Tibial artery (tissue), 4 donors: Measurements from ENCODE around the gene BPTF.
A peak's percentile ranks its signal among the peaks of the same experiment; 100 is the strongest.

Source experiments
- DNase-seq, 2 donors: peaks; one replicate each; pipeline ENCODE4 v3.0.0-alpha.2; 2019
- H3K27ac ChIP-seq, 2 donors: fragments of 200-600 bp; sonication (generic) in 1 of 2; 1 replicate in 1 of 2; 2 replicates in 1 of 2; pipeline ENCODE4 v1.5.1; 2018 to 2019; ENCODE audit warnings: mild to moderate bottlenecking in 1 of 2
- H3K27me3 ChIP-seq, 2 donors: fragments of 200-600 bp; sonication (generic) in 1 of 2; one replicate each; pipeline versions ENCODE4 v1.5.1 to v1.6.0; 2016 to 2019
- H3K36me3 ChIP-seq, 3 donors: fragments of 200-600 bp; sonication (generic) in 2 of 3; one replicate each; pipeline ENCODE4 v1.5.1; 2016 to 2019; ENCODE audit warnings: mild to moderate bottlenecking in 2 of 3
- H3K4me1 ChIP-seq, 4 donors: fragments of 200-600 bp; sonication (generic) in 2 of 4; 1 replicate in 3 of 4; 2 replicates in 1 of 4; pipeline ENCODE4 v1.5.1; 2016 to 2019
- H3K4me3 ChIP-seq, 2 donors: fragments of 200-600 bp; sonication (generic) in 1 of 2; 1 replicate in 1 of 2; 2 replicates in 1 of 2; pipeline ENCODE4 v1.5.1; 2018 to 2019; ENCODE audit warnings: mild to moderate bottlenecking in 2 of 2
- H3K9me3 ChIP-seq, 3 donors: fragments of 200-600 bp; sonication (generic) in 1 of 3; one replicate each; pipeline ENCODE4 v1.5.1; 2016 to 2019
- CTCF ChIP-seq, 2 experiments: fragments of 200-600 bp in 1 of 2; fragments of 450-650 bp in 1 of 2; IDR thresholded peaks; one replicate each; pipeline ENCODE4 v1.5.1; 2017 to 2019; ENCODE audit warnings: antibody characterized with exemption in 2 of 2, mild to moderate bottlenecking in 1 of 2, moderate library complexity in 1 of 2
- intact Hi-C: fragments of 100-400 bp; cut with DNase I; formaldehyde crosslinking; loops from one replicate; pipeline ENCODE4 v1.15.0; 2023; ENCODE audit warnings: low total_unique reads

BPTF gene

GRCh38 chr17:67982034-67982640, 156.8 kb downstream of the BPTF start:
- no peak for TF ChIP-seq CTCF (IDR thresholded peaks at IDR 0.05)
- no peaks in the 10 kb centered on the region for H3K27me3 ChIP-seq
- peaks cover 0 to 14% (median 0%) of the 10 kb centered on the region in 4 donors for H3K4me1 ChIP-seq
- H3K27ac ChIP-seq, result no peak overlapping the region
- peaks cover 0 to 19% (median 5%) of the 10 kb centered on the region in 3 donors for H3K36me3 ChIP-seq
- no peak overlapping the region for H3K4me3 ChIP-seq
- intact Hi-C loops, result no loop called here
- no peak for DNase-seq
- no peaks in the 10 kb centered on the region for H3K9me3 ChIP-seq

- no peak overlapping the region for H3K27ac ChIP-seq
- H3K4me1 ChIP-seq, result peaks cover 0 to 14% (median 0%) of the 10 kb centered on the region in 4 donors
- no peak for DNase-seq
- no peak overlapping the region for H3K4me3 ChIP-seq
- TF ChIP-seq CTCF (IDR thresholded peaks at IDR 0.05), result no peak
- H3K36me3 ChIP-seq, result peaks cover 0 to 17% (median 5%) of the 10 kb centered on the region in 3 donors
- no peaks in the 10 kb centered on the region for H3K9me3 ChIP-seq
- intact Hi-C loops, result no loop called here
- H3K27me3 ChIP-seq, result no peaks in the 10 kb centered on the region
Observed at GRCh38 chr17:67982686-67983382, 157.5 kb downstream of the BPTF start.

GRCh38 chr17:67983383-67983688, 158.0 kb downstream of the BPTF start:
- Histone ChIP-seq H3K27ac (no peak overlapping the region), H3K4me1 (peaks cover 0 to 11% (median 0%) of the 10 kb centered on the region in 4 donors), H3K36me3 (peaks cover 0 to 17% (median 5%) of the 10 kb centered on the region in 3 donors), H3K4me3 (no peak overlapping the region), H3K27me3 (no peaks in the 10 kb centered on the region), H3K9me3 (no peaks in the 10 kb centered on the region)
- TF ChIP-seq CTCF (IDR thresholded peaks at IDR 0.05), result no peak
- intact Hi-C loops, result no loop called here
- no peak for DNase-seq

- no peaks in the 10 kb centered on the region for H3K36me3 ChIP-seq
- TF ChIP-seq CTCF (IDR thresholded peaks at IDR 0.05), result no peak
- no peak overlapping the region for H3K27ac ChIP-seq
- H3K4me3 ChIP-seq, result no peak overlapping the region
- intact Hi-C loops, result no loop called here
- no peak for DNase-seq
- no peaks in the 10 kb centered on the region for H3K9me3 ChIP-seq
- peaks cover 0 to 24% (median 17%) of the 10 kb centered on the region in 4 donors for H3K4me1 ChIP-seq
- H3K27me3 ChIP-seq, result no peaks in the 10 kb centered on the region
Observed at GRCh38 chr17:67990909-67991308, 165.6 kb downstream of the BPTF start.

GRCh38 chr17:67992548-67993152, 167.3 kb downstream of the BPTF start:
- no peak for TF ChIP-seq CTCF (IDR thresholded peaks at IDR 0.05)
- DNase-seq, result no peak

More at GRCh38 chr17:67992548-67993152, 167.3 kb downstream of the BPTF start:
- H3K27ac ChIP-seq, result peak overlapping the region; percentile 86 to 92
- intact Hi-C loops, result no loop called here
- H3K36me3 ChIP-seq, result no peaks in the 10 kb centered on the region
- H3K27me3 ChIP-seq, result no peaks in the 10 kb centered on the region
- H3K4me3 ChIP-seq, result peak overlapping the region; percentile 93 to 96
- peaks cover 0 to 30% (median 21%) of the 10 kb centered on the region in 4 donors for H3K4me1 ChIP-seq
- H3K9me3 ChIP-seq, result no peaks in the 10 kb centered on the region
